Panc1 (cell line): ENCODE measurements around the gene MRPL27. TPM values are rescaled to one million over a fixed set of nuclear protein-coding genes. Genes with fewer than 3 reads are reported as not detected.

Source experiments
- ATAC-seq: fragments of 200-7000 bp; cut with Tn5 transposase; 2 replicates; pipeline ENCODE4 v1.9.1; 2020; ENCODE audit warnings: mild to moderate bottlenecking, moderate library complexity
- BruUV-seq: library from RNA; stranded (reverse); fragments of 400-500 nt; replicated peaks from 2 replicates; lab custom pipeline; 2021; lab: Mats Ljungman, UMichigan
- CTCF ChIA-PET: fragments of 300-600 bp; sonication (Branson Sonifier 250); formaldehyde crosslinking; loops from one replicate; lab custom pipeline; 2022; ENCODE audit warnings: antibody characterized with exemption; lab: Charles Lee
- POLR2A ChIA-PET: fragments of 300-600 bp; sonication (Branson Sonifier 250); formaldehyde crosslinking; loops from one replicate; lab custom pipeline; 2022; ENCODE audit warnings: antibody characterized with exemption; lab: Charles Lee
- DNase-seq: peaks from one replicate; pipeline ENCODE4 v3.0.0-alpha.2; 2010; ENCODE audit warnings: low read depth, low spot score
- H3K27ac ChIP-seq: 2 replicates; pipeline ENCODE4 v1.5.1; 2011; ENCODE audit warnings: mild to moderate bottlenecking, low read length, inconsistent platforms
- H3K27me3 ChIP-seq: fragments of 200-500 bp; sonication (Bioruptor generic); 2 replicates; pipeline ENCODE4 v1.6.0; 2014; ENCODE audit warnings: low read length, inconsistent platforms; ENCODE audit not compliant: control insufficient read depth, insufficient read depth
- H3K36me3 ChIP-seq: fragments of 200-500 bp; sonication (Bioruptor generic); 2 replicates; pipeline ENCODE4 v1.5.1; 2014; ENCODE audit warnings: inconsistent platforms, mild to moderate bottlenecking, low read length, moderate library complexity; ENCODE audit not compliant: control insufficient read depth, insufficient read depth
- H3K4me1 ChIP-seq: 2 replicates; pipeline ENCODE4 v1.5.1; 2011; ENCODE audit warnings: inconsistent platforms, mild to moderate bottlenecking, low read length, moderate library complexity; ENCODE audit not compliant: control insufficient read depth, insufficient read depth
- H3K4me3 ChIP-seq, 2 experiments: 2 replicates each; pipeline ENCODE4 v1.5.1; 2011 to 2012; ENCODE audit warnings: low read depth in 2 of 2, low read length in 2 of 2, mild to moderate bottlenecking in 2 of 2, inconsistent platforms in 1 of 2, moderate library complexity in 1 of 2
- H3K9me3 ChIP-seq: fragments of 200-500 bp; sonication (Bioruptor generic); 2 replicates; pipeline ENCODE4 v1.5.1; 2014; ENCODE audit warnings: low read depth, mild to moderate bottlenecking, inconsistent platforms, low read length, moderate library complexity; ENCODE audit not compliant: control insufficient read depth, insufficient read depth
- POLR2AphosphoS5 ChIP-seq: IDR thresholded peaks from 2 replicates; pipeline ENCODE4 v1.6.1; 2012; ENCODE audit warnings: mild to moderate bottlenecking, low read depth, low read length, moderate library complexity
- SIN3A ChIP-seq: IDR thresholded peaks from 2 replicates; pipeline ENCODE4 v1.6.1; 2012; ENCODE audit warnings: low read depth, mild to moderate bottlenecking, low read length, moderate library complexity, borderline replicate concordance; ENCODE audit not compliant: insufficient read depth
- TCF7L2 ChIP-seq: IDR thresholded peaks from 2 replicates; pipeline ENCODE4 v1.6.1; 2011; ENCODE audit warnings: mild to moderate bottlenecking, low read depth, low read length, inconsistent platforms
- in situ Hi-C: cut with HindIII; loops from 2 replicates; pipeline ENCODE4 v1.10.0; 2016; ENCODE audit warnings: low sequenced_read_pairs, low pct_unique_long_range_greater_than_20kb
- intact Hi-C: fragments of 100-400 bp; cut with micrococcal nuclease; formaldehyde crosslinking; loops from one replicate; pipeline ENCODE4 v1.10.0; 2022; ENCODE audit not compliant: unreplicated experiment
- total RNA-seq: library from RNA; stranded (reverse); gene quantifications from one replicate; pipeline ENCODE4 v1.2.1, GENCODE V29; 2021; ENCODE audit not compliant: unreplicated experiment
- TF ChIP-seq, protein P1 (sequence below): fragments of 450-650 bp; IDR thresholded peaks from 2 replicates; pipeline ENCODE4 v1.5.1; 2017; ENCODE audit warnings: mild to moderate bottlenecking
- TF ChIP-seq, protein P2 (sequence below), 2 experiments: IDR thresholded peaks; 2 replicates each; pipeline ENCODE4 v1.6.1; 2011 to 2012; ENCODE audit warnings: low read depth in 2 of 2, control low read depth in 1 of 2, low read length in 1 of 2, mild to moderate bottlenecking in 1 of 2, moderate library complexity in 1 of 2; ENCODE audit not compliant: insufficient read depth in 1 of 2

The MRPL27 gene
- total RNA-seq, 1 experiment from 2014 or later, result 136 TPM

DNA sequence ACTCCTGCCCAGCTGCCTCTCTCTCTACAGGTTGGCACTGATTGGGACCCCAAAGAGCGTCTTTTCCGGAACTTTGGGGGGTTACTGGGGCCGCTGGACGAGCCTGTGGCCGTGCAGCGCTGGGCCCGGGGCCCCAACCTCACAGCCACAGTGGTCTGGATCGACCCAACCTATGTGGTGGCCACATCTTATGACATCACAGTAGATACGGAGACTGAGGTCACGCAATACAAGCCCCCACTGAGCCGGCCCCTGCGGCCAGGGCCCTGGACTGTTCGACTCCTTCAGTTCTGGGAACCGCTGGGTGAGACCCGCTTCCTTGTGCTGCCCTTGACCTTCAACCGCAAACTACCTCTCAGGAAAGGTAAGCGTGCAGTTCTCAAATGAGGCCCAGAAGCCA, 14.8 kb downstream of the MRPL27 start:
- Histone ChIP-seq H3K9me3 (no peaks in the 10 kb centered on the region), H3K27ac (no peak overlapping the region), H3K4me3 (no peak overlapping the region), H3K4me1 (peaks cover 1% of the 10 kb centered on the region; the same call in 1 of the 2 replicates), H3K27me3 (no peaks in the 10 kb centered on the region), H3K36me3 (0 out of 2 replicates have a peak, but pooled peaks cover 2% of the 10 kb centered on the region)
- intact Hi-C loops, result no loop called here
- ChIA-PET CTCF (no interaction called here), POLR2A (no interaction called here)
- TF ChIP-seq SIN3A (no peak), POLR2AphosphoS5 (no peak), TCF7L2 (no peak)
- TF ChIP-seq, protein P1, sequence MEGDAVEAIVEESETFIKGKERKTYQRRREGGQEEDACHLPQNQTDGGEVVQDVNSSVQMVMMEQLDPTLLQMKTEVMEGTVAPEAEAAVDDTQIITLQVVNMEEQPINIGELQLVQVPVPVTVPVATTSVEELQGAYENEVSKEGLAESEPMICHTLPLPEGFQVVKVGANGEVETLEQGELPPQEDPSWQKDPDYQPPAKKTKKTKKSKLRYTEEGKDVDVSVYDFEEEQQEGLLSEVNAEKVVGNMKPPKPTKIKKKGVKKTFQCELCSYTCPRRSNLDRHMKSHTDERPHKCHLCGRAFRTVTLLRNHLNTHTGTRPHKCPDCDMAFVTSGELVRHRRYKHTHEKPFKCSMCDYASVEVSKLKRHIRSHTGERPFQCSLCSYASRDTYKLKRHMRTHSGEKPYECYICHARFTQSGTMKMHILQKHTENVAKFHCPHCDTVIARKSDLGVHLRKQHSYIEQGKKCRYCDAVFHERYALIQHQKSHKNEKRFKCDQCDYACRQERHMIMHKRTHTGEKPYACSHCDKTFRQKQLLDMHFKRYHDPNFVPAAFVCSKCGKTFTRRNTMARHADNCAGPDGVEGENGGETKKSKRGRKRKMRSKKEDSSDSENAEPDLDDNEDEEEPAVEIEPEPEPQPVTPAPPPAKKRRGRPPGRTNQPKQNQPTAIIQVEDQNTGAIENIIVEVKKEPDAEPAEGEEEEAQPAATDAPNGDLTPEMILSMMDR, result no peak
- TF ChIP-seq, protein P2, sequence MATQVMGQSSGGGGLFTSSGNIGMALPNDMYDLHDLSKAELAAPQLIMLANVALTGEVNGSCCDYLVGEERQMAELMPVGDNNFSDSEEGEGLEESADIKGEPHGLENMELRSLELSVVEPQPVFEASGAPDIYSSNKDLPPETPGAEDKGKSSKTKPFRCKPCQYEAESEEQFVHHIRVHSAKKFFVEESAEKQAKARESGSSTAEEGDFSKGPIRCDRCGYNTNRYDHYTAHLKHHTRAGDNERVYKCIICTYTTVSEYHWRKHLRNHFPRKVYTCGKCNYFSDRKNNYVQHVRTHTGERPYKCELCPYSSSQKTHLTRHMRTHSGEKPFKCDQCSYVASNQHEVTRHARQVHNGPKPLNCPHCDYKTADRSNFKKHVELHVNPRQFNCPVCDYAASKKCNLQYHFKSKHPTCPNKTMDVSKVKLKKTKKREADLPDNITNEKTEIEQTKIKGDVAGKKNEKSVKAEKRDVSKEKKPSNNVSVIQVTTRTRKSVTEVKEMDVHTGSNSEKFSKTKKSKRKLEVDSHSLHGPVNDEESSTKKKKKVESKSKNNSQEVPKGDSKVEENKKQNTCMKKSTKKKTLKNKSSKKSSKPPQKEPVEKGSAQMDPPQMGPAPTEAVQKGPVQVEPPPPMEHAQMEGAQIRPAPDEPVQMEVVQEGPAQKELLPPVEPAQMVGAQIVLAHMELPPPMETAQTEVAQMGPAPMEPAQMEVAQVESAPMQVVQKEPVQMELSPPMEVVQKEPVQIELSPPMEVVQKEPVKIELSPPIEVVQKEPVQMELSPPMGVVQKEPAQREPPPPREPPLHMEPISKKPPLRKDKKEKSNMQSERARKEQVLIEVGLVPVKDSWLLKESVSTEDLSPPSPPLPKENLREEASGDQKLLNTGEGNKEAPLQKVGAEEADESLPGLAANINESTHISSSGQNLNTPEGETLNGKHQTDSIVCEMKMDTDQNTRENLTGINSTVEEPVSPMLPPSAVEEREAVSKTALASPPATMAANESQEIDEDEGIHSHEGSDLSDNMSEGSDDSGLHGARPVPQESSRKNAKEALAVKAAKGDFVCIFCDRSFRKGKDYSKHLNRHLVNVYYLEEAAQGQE (IDR thresholded peaks at IDR 0.05; ENCODE audit: insufficient read depth in 1 of 2, low read depth in 2 of 2, low read length in 1 of 2), result no peak
- ATAC-seq (no peak), DNase-seq (no peak)
- in situ Hi-C loops, result no loop called here
- BruUV-seq, result no TSS peak

DNA sequence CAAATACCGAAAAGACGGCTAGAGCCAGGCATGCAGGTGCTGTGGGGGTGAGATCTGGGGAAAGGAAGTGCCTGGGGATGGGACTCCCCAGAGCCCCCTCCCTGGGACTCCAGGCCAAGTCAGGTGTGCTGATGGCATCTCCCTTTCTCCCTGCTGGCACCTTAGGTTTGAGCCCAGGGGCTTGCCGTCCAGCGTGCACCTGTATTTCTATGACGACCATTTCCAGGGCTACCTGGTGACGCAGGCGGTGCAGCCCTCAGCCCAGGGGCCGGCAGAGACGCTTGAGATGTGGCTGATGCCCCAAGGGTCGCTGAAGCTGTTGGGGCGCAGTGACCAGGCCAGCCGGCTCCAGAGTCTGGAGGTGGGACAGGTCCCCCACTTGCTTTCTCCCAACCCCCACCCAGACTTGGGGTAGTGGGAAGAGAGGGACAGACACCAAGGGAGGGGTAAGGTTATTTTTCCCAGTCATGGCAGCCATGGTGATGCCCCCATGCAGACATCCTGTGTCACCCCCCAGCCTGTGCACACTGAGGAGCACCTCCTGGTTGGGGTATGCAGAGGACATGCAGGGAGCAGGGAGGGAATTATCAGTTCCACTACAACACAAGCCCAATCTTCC, 16.0 kb downstream of the MRPL27 start:
- no peak for TF ChIP-seq TCF7L2
- TF ChIP-seq, protein P1, result no peak
- TF ChIP-seq POLR2AphosphoS5, result no peak
- no peak for TF ChIP-seq SIN3A
- TF ChIP-seq, protein P2 (IDR thresholded peaks at IDR 0.05; ENCODE audit: insufficient read depth in 1 of 2, low read depth in 2 of 2, low read length in 1 of 2), result no peak
- Histone ChIP-seq H3K4me1 (no peaks in the 10 kb centered on the region), H3K4me3 (no peak overlapping the region), H3K36me3 (0 out of 2 replicates have a peak, but pooled peaks cover 2% of the 10 kb centered on the region), H3K9me3 (no peaks in the 10 kb centered on the region), H3K27me3 (no peaks in the 10 kb centered on the region), H3K27ac (no peak overlapping the region)
- CTCF ChIA-PET, result no interaction called here
- DNase-seq (no peak), ATAC-seq (no peak)
- intact Hi-C loops, result no loop called here
- POLR2A ChIA-PET, result no interaction called here
- no TSS peak for BruUV-seq
- in situ Hi-C loops, result no loop called here
